WTC11 (cell line): Measurements from ENCODE around the gene NUMA1. TPM values are rescaled to one million over a fixed set of nuclear protein-coding genes. Genes with fewer than 3 reads are reported as not detected.

Source experiments
- ATAC-seq: fragments of 200-7000 bp; cut with Tn5 transposase; 2 replicates; pipeline ENCODE4 v1.10.0; 2021; ENCODE audit warnings: mild to moderate bottlenecking, moderate library complexity
- CTCF ChIA-PET: fragments of 300-600 bp; sonication (Branson Sonifier 250); formaldehyde crosslinking; loops from one replicate; lab custom pipeline; 2021; ENCODE audit warnings: antibody characterized with exemption; lab: Charles Lee
- POLR2A ChIA-PET: fragments of 350-600 bp; sonication (Branson Sonifier 250); formaldehyde crosslinking; loops from one replicate; lab custom pipeline; 2021; ENCODE audit warnings: antibody characterized with exemption; lab: Charles Lee
- DNase-seq: peaks from one replicate; pipeline ENCODE4 v3.0.0; 2021; ENCODE audit warnings: low spot score
- H3K27ac Mint-ChIP-seq: 2 replicates; pipeline ENCODE4 v1.8.0; 2021; ENCODE audit warnings: mixed read lengths
- H3K27me3 Mint-ChIP-seq: 2 replicates; pipeline ENCODE4 v1.8.0; 2021; ENCODE audit warnings: low read depth, mild to moderate bottlenecking, moderate library complexity, mixed read lengths
- H3K36me3 Mint-ChIP-seq: 2 replicates; pipeline ENCODE4 v1.8.0; 2021; ENCODE audit warnings: mixed read lengths
- H3K4me1 Mint-ChIP-seq: 2 replicates; pipeline ENCODE4 v1.8.0; 2022; ENCODE audit warnings: mixed read lengths
- H3K4me3 Mint-ChIP-seq: 2 replicates; pipeline ENCODE4 v1.8.0; 2021; ENCODE audit warnings: mild to moderate bottlenecking, moderate library complexity, mixed read lengths
- H3K9me3 Mint-ChIP-seq: 2 replicates; pipeline ENCODE4 v1.8.0; 2021; ENCODE audit warnings: mixed read lengths
- ATF2 ChIP-seq: sonication (generic); formaldehyde crosslinking; IDR thresholded peaks from 2 replicates; pipeline ENCODE4 v1.8.1; 2022; ENCODE audit warnings: low read depth, missing genetic modification reagents, borderline replicate concordance
- CREB1 ChIP-seq: sonication (generic); formaldehyde crosslinking; IDR thresholded peaks from 2 replicates; pipeline ENCODE4 v1.8.0; 2023; ENCODE audit warnings: mild to moderate bottlenecking, missing genetic modification reagents
- FOXJ3 ChIP-seq: sonication (generic); formaldehyde crosslinking; IDR thresholded peaks from 2 replicates; pipeline ENCODE4 v1.9.0; 2021; ENCODE audit warnings: missing genetic modification reagents, mild to moderate bottlenecking, borderline replicate concordance
- MXD4 ChIP-seq: fragments of 250-450 bp; sonication (Bioruptor Pico); IDR thresholded peaks from 2 replicates; pipeline ENCODE4 v1.8.0; 2021; ENCODE audit warnings: mild to moderate bottlenecking, moderate library complexity, borderline replicate concordance
- NFATC4 ChIP-seq: fragments of 250-450 bp; sonication (Bioruptor Pico); IDR thresholded peaks from 2 replicates; pipeline ENCODE4 v1.9.0; 2021; ENCODE audit warnings: mild to moderate bottlenecking
- NFYB ChIP-seq: sonication (generic); formaldehyde crosslinking; conservative IDR thresholded peaks from 2 replicates; pipeline ENCODE4 v1.8.0; 2022; ENCODE audit warnings: low read depth, missing genetic modification reagents
- NR3C1 ChIP-seq: sonication (generic); formaldehyde crosslinking; conservative IDR thresholded peaks from 2 replicates; pipeline ENCODE4 v1.8.1; 2023; ENCODE audit warnings: low read depth, mild to moderate bottlenecking, missing genetic modification reagents
- OVOL2 ChIP-seq: fragments of 250-450 bp; sonication (Bioruptor Pico); IDR thresholded peaks from 2 replicates; pipeline ENCODE4 v1.9.0; 2021; ENCODE audit warnings: mild to moderate bottlenecking, borderline replicate concordance
- SMAD3 ChIP-seq: sonication (generic); formaldehyde crosslinking; IDR thresholded peaks from 2 replicates; pipeline ENCODE4 v1.8.0; 2022; ENCODE audit warnings: missing genetic modification reagents, mild to moderate bottlenecking, borderline replicate concordance
- TEAD1 ChIP-seq: sonication (generic); formaldehyde crosslinking; IDR thresholded peaks from 2 replicates; pipeline ENCODE4 v1.8.0; 2022; ENCODE audit warnings: mild to moderate bottlenecking, missing genetic modification reagents
- ZBTB21 ChIP-seq: sonication (generic); formaldehyde crosslinking; IDR thresholded peaks from 2 replicates; pipeline ENCODE4 v1.8.1; 2023; ENCODE audit warnings: mild to moderate bottlenecking, missing genetic modification reagents, borderline replicate concordance
- ZNF121 ChIP-seq: sonication (generic); formaldehyde crosslinking; IDR thresholded peaks from 2 replicates; pipeline ENCODE4 v1.8.0; 2023; ENCODE audit warnings: missing genetic modification reagents
- ZNF396 ChIP-seq: fragments of 250-450 bp; sonication (Bioruptor Pico); IDR thresholded peaks from 2 replicates; pipeline ENCODE4 v1.8.0; 2021; ENCODE audit warnings: mild to moderate bottlenecking, moderate library complexity, borderline replicate concordance
- total RNA-seq: library from RNA; stranded (reverse); gene quantifications from 3 replicates; pipeline ENCODE4 v1.2.3, GENCODE V29; 2021
- TF ChIP-seq, protein P1 (sequence below): sonication (generic); formaldehyde crosslinking; IDR thresholded peaks from 2 replicates; pipeline ENCODE4 v1.8.0; 2022; ENCODE audit warnings: mild to moderate bottlenecking, missing genetic modification reagents
- TF ChIP-seq, protein P2 (sequence below): sonication (generic); formaldehyde crosslinking; conservative IDR thresholded peaks from 2 replicates; pipeline ENCODE4 v1.8.1; 2022; ENCODE audit warnings: mild to moderate bottlenecking, missing genetic modification reagents
- TF ChIP-seq, protein P3 (sequence below): sonication (generic); formaldehyde crosslinking; IDR thresholded peaks from 2 replicates; pipeline ENCODE4 v1.8.1; 2023; ENCODE audit warnings: mild to moderate bottlenecking, missing genetic modification reagents, borderline replicate concordance
- TF ChIP-seq, protein P4 (sequence below): fragments of 250-450 bp; sonication (Bioruptor Pico); IDR thresholded peaks from 2 replicates; pipeline ENCODE4 v1.9.0; 2021; ENCODE audit warnings: mild to moderate bottlenecking
- TF ChIP-seq, protein P5 (sequence below): sonication (generic); formaldehyde crosslinking; IDR thresholded peaks from 2 replicates; pipeline ENCODE4 v1.8.1; 2023; ENCODE audit warnings: mild to moderate bottlenecking, missing genetic modification reagents, moderate library complexity
- TF ChIP-seq, protein P6 (sequence below): fragments of 200-600 bp; IDR thresholded peaks from 2 replicates; pipeline ENCODE4 v1.8.0; 2022; ENCODE audit warnings: antibody characterized with exemption

Gene NUMA1
- total RNA-seq, 1 experiment from 2014 or later: 147 TPM

DNA sequence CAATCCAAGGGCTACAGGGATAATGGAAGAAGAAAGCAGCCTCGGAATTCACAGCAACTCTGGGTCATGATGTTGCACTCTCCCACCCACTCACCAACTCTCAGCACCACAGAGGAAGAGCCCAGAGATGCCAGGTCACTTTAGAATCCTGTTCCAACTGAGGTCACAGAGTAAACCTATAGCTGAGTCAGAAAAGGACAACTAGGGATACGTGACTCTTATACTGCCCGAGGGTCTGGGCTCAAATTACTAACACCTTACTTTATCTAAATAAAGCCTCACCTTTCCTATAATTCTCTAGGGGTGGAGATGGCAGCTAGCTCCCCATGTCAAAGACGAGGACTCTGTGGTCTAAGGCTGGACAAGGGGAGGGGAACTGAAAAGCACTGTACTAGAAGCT is 57.0 kb downstream of the NUMA1 start:
- ChIA-PET CTCF (interaction anchor here (2.7 to 3.7 kb wide), 2 partner anchors 16 to 69 kb away, joined by 81 to 235 read pairs; no protein-coding TSS in a partner anchor), POLR2A (no interaction called here)
- no peak overlapping the region for H3K4me3 Mint-ChIP-seq
- H3K27ac Mint-ChIP-seq: no peak overlapping the region
- ATAC-seq (no peak), DNase-seq (no peak)
- no peaks in the 10 kb centered on the region for H3K9me3 Mint-ChIP-seq
- peaks cover 51% of the 10 kb centered on the region for H3K36me3 Mint-ChIP-seq
- TF ChIP-seq, protein P1, sequence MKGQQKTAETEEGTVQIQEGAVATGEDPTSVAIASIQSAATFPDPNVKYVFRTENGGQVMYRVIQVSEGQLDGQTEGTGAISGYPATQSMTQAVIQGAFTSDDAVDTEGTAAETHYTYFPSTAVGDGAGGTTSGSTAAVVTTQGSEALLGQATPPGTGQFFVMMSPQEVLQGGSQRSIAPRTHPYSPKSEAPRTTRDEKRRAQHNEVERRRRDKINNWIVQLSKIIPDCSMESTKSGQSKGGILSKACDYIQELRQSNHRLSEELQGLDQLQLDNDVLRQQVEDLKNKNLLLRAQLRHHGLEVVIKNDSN: no peak
- TF ChIP-seq ZBTB21 (CRISPR knock-in tag) (no peak), NFATC4 (CRISPR knock-in tag) (no peak), FOXJ3 (no peak), NR3C1 (CRISPR knock-in tag) (no peak), NFYB (CRISPR knock-in tag) (no peak), SMAD3 (no peak), CREB1 (no peak), TEAD1 (no peak), OVOL2 (no peak), MXD4 (CRISPR knock-in tag) (no peak)
- TF ChIP-seq, protein P2, sequence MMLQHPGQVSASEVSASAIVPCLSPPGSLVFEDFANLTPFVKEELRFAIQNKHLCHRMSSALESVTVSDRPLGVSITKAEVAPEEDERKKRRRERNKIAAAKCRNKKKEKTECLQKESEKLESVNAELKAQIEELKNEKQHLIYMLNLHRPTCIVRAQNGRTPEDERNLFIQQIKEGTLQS (CRISPR knock-in tag): no peak
- TF ChIP-seq, protein P3, sequence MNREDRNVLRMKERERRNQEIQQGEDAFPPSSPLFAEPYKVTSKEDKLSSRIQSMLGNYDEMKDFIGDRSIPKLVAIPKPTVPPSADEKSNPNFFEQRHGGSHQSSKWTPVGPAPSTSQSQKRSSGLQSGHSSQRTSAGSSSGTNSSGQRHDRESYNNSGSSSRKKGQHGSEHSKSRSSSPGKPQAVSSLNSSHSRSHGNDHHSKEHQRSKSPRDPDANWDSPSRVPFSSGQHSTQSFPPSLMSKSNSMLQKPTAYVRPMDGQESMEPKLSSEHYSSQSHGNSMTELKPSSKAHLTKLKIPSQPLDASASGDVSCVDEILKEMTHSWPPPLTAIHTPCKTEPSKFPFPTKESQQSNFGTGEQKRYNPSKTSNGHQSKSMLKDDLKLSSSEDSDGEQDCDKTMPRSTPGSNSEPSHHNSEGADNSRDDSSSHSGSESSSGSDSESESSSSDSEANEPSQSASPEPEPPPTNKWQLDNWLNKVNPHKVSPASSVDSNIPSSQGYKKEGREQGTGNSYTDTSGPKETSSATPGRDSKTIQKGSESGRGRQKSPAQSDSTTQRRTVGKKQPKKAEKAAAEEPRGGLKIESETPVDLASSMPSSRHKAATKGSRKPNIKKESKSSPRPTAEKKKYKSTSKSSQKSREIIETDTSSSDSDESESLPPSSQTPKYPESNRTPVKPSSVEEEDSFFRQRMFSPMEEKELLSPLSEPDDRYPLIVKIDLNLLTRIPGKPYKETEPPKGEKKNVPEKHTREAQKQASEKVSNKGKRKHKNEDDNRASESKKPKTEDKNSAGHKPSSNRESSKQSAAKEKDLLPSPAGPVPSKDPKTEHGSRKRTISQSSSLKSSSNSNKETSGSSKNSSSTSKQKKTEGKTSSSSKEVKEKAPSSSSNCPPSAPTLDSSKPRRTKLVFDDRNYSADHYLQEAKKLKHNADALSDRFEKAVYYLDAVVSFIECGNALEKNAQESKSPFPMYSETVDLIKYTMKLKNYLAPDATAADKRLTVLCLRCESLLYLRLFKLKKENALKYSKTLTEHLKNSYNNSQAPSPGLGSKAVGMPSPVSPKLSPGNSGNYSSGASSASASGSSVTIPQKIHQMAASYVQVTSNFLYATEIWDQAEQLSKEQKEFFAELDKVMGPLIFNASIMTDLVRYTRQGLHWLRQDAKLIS (CRISPR knock-in tag): no peak
- no peaks in the 10 kb centered on the region for H3K27me3 Mint-ChIP-seq
- peaks cover 3% of the 10 kb centered on the region; the same call in 1 of the 2 replicates for H3K4me1 Mint-ChIP-seq

GRCh38 chr11:72018171-72018570 is 62.2 kb downstream of the NUMA1 start:
- ChIA-PET POLR2A (no interaction called here), CTCF (interaction anchor here (1.5 kb wide), 1 partner anchor 73 kb away, joined by 5 read pairs; no protein-coding TSS in a partner anchor)
- Mint-ChIP-seq H3K36me3 (peaks cover 87% of the 10 kb centered on the region), H3K4me1 (no peaks in the 10 kb centered on the region), H3K27ac (no peak overlapping the region), H3K27me3 (no peaks in the 10 kb centered on the region), H3K4me3 (no peak overlapping the region), H3K9me3 (no peaks in the 10 kb centered on the region)
- TF ChIP-seq, protein P4, sequence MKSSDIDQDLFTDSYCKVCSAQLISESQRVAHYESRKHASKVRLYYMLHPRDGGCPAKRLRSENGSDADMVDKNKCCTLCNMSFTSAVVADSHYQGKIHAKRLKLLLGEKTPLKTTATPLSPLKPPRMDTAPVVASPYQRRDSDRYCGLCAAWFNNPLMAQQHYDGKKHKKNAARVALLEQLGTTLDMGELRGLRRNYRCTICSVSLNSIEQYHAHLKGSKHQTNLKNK: no peak
- TF ChIP-seq, protein P5, sequence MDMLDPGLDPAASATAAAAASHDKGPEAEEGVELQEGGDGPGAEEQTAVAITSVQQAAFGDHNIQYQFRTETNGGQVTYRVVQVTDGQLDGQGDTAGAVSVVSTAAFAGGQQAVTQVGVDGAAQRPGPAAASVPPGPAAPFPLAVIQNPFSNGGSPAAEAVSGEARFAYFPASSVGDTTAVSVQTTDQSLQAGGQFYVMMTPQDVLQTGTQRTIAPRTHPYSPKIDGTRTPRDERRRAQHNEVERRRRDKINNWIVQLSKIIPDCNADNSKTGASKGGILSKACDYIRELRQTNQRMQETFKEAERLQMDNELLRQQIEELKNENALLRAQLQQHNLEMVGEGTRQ (CRISPR knock-in tag): no peak
- no peak for TF ChIP-seq ZNF396
- ATAC-seq (no peak), DNase-seq (no peak)

- TF ChIP-seq, protein P6, sequence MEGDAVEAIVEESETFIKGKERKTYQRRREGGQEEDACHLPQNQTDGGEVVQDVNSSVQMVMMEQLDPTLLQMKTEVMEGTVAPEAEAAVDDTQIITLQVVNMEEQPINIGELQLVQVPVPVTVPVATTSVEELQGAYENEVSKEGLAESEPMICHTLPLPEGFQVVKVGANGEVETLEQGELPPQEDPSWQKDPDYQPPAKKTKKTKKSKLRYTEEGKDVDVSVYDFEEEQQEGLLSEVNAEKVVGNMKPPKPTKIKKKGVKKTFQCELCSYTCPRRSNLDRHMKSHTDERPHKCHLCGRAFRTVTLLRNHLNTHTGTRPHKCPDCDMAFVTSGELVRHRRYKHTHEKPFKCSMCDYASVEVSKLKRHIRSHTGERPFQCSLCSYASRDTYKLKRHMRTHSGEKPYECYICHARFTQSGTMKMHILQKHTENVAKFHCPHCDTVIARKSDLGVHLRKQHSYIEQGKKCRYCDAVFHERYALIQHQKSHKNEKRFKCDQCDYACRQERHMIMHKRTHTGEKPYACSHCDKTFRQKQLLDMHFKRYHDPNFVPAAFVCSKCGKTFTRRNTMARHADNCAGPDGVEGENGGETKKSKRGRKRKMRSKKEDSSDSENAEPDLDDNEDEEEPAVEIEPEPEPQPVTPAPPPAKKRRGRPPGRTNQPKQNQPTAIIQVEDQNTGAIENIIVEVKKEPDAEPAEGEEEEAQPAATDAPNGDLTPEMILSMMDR: 0 out of 2 replicates have a peak, but pooled peaks have one; percentile 25
- TF ChIP-seq ZNF121 (CRISPR knock-in tag): peak; percentile 57
- no peak for TF ChIP-seq ATF2 (CRISPR knock-in tag)
- H3K27ac Mint-ChIP-seq: no peak overlapping the region
- POLR2A ChIA-PET: interaction anchor here (0.8 to 0.9 kb wide), 2 partner anchors 16 to 52 kb away, joined by 3 read pairs; no protein-coding TSS in a partner anchor
- H3K36me3 Mint-ChIP-seq: peaks cover 73% of the 10 kb centered on the region
- no peaks in the 10 kb centered on the region for H3K4me1 Mint-ChIP-seq
- H3K9me3 Mint-ChIP-seq: no peaks in the 10 kb centered on the region
- H3K4me3 Mint-ChIP-seq: no peak overlapping the region
- peak; percentile 62 for ATAC-seq
- no peaks in the 10 kb centered on the region for H3K27me3 Mint-ChIP-seq
- peak; percentile 63 for DNase-seq
- CTCF ChIA-PET: interaction anchor here (0.8 to 3.6 kb wide), 11 partner anchors 9 to 128 kb away, joined by 3 to 47 read pairs (median 6); no protein-coding TSS in a partner anchor
These were observed 64.8 kb downstream of the NUMA1 start for GRCh38 chr11:72015511-72016061.
